K562 (cell line): ENCODE measurements around the gene ENDOG.

Experiments used
- MLX ChIP-seq, 2 experiments: fragments of 450-650 bp in 1 of 2; sonication (generic) in 1 of 2; formaldehyde crosslinking; conservative IDR thresholded peaks; 2 replicates each; pipeline versions ENCODE4 v1.4.0 to v1.8.1; 2020 to 2022; ENCODE audit warnings: mild to moderate bottlenecking in 1 of 2, missing genetic modification reagents in 1 of 2
- NFYB ChIP-seq: IDR thresholded peaks from 2 replicates; pipeline ENCODE4 v1.6.1; 2011; ENCODE audit warnings: mild to moderate bottlenecking, moderate library complexity; ENCODE audit not compliant: insufficient read length; ENCODE audit errors: extremely low read depth
- ZNF263 ChIP-seq: sonication (generic); formaldehyde crosslinking; IDR thresholded peaks from 2 replicates; pipeline ENCODE4 v1.8.0; 2022; ENCODE audit warnings: mild to moderate bottlenecking, missing genetic modification reagents, borderline replicate concordance
- TF ChIP-seq, protein P1 (sequence below): sonication (generic); formaldehyde crosslinking; IDR thresholded peaks from 2 replicates; pipeline ENCODE4 v1.9.0; 2022; ENCODE audit warnings: mild to moderate bottlenecking, missing genetic modification reagents
- TF ChIP-seq, protein P2 (sequence below), 3 experiments: IDR thresholded peaks in 2 of 3; conservative IDR thresholded peaks in 1 of 3; 2 replicates each; pipeline ENCODE4 v1.5.1; 2011 to 2012; ENCODE audit warnings: low read length in 3 of 3, mild to moderate bottlenecking in 3 of 3, control low read depth in 2 of 3, improper control_type of control experiment in 1 of 3, inconsistent platforms in 1 of 3, low read depth in 1 of 3, mixed read lengths in 1 of 3, moderate library complexity in 1 of 3; ENCODE audit not compliant: insufficient read depth in 2 of 3
- TF ChIP-seq, protein P3 (sequence below): fragments of 250-450 bp; sonication (Bioruptor Pico); IDR thresholded peaks from 2 replicates; pipeline ENCODE4 v1.4.0; 2020; ENCODE audit warnings: mild to moderate bottlenecking, moderate library complexity

DNA sequence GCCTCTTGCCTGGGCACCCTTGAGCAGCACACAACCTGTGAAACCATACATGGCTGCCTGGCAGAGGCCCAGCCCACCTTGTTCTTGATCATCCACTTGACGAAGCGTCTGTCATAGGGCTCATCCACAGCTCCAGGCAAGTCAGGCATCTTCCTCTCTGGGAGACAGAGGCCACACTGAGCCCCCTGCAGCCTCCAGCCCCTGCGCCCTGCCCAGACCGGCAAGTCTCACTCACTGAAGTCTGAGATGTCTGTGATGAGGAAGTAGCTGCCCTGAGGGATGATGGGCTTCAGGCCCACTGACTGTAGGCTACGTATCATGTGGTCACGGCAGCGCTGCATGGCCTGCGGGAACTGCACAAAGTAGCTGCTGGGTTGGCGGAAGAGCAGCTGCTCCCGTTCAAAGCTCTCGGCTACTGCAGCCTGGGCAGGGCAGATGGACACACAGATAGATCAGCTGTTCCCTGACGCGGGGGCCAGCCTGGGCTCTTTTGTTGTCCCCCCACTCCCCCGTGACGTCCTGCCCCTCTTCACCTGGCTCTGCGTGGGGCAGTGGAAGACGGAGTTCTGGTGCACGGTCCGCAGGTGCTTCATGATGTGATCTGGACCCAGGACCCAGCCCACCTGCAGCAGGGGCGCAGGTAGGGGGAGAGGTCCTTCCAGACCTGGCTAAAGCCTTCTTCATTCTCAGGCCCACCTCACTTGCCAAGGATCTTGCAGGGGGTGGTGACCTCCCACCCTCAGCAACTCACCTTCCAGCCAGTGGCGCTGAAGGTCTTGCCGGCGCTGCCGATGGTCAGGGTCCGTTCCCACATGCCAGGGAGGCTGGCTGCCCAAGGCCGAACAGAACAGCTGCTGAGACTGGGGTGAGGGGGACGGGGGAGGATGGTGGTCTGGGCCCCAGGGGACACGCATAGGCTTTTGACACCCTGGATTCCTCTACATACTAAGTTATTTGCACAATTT lies 17.2 kb downstream of the ENDOG start:
- TF ChIP-seq ZNF263 (CRISPR knock-in tag) (no peak), NFYB (no peak), MLX (CRISPR knock-in tag; conservative IDR thresholded peaks at IDR 0.05) (no peak)
- TF ChIP-seq, protein P1, sequence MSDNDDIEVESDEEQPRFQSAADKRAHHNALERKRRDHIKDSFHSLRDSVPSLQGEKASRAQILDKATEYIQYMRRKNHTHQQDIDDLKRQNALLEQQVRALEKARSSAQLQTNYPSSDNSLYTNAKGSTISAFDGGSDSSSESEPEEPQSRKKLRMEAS (CRISPR knock-in tag) = no peak
- TF ChIP-seq, protein P2, sequence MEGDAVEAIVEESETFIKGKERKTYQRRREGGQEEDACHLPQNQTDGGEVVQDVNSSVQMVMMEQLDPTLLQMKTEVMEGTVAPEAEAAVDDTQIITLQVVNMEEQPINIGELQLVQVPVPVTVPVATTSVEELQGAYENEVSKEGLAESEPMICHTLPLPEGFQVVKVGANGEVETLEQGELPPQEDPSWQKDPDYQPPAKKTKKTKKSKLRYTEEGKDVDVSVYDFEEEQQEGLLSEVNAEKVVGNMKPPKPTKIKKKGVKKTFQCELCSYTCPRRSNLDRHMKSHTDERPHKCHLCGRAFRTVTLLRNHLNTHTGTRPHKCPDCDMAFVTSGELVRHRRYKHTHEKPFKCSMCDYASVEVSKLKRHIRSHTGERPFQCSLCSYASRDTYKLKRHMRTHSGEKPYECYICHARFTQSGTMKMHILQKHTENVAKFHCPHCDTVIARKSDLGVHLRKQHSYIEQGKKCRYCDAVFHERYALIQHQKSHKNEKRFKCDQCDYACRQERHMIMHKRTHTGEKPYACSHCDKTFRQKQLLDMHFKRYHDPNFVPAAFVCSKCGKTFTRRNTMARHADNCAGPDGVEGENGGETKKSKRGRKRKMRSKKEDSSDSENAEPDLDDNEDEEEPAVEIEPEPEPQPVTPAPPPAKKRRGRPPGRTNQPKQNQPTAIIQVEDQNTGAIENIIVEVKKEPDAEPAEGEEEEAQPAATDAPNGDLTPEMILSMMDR (IDR thresholded peaks at IDR 0.05 in 2 of 3, conservative IDR thresholded peaks at IDR 0.05 in 1 of 3; ENCODE audit: insufficient read depth in 2 of 3, low read depth in 1 of 3, low read length in 3 of 3) = no peak
- TF ChIP-seq, protein P3, sequence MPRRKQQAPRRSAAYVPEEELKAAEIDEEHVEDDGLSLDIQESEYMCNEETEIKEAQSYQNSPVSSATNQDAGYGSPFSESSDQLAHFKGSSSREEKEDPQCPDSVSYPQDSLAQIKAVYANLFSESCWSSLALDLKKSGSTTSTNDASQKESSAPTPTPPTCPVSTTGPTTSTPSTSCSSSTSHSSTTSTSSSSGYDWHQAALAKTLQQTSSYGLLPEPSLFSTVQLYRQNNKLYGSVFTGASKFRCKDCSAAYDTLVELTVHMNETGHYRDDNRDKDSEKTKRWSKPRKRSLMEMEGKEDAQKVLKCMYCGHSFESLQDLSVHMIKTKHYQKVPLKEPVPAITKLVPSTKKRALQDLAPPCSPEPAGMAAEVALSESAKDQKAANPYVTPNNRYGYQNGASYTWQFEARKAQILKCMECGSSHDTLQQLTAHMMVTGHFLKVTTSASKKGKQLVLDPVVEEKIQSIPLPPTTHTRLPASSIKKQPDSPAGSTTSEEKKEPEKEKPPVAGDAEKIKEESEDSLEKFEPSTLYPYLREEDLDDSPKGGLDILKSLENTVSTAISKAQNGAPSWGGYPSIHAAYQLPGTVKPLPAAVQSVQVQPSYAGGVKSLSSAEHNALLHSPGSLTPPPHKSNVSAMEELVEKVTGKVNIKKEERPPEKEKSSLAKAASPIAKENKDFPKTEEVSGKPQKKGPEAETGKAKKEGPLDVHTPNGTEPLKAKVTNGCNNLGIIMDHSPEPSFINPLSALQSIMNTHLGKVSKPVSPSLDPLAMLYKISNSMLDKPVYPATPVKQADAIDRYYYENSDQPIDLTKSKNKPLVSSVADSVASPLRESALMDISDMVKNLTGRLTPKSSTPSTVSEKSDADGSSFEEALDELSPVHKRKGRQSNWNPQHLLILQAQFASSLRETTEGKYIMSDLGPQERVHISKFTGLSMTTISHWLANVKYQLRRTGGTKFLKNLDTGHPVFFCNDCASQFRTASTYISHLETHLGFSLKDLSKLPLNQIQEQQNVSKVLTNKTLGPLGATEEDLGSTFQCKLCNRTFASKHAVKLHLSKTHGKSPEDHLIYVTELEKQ (CRISPR knock-in tag) = no peak
